IgD-negative memory B cell (primary cell): ENCODE data around the gene ZCCHC10. TPM values are rescaled to one million over a fixed set of nuclear protein-coding genes. Genes with fewer than 3 reads are reported as not detected.
A peak's percentile ranks its signal among the peaks of the same experiment; 100 is the strongest.

Source experiments
- H3K27ac Mint-ChIP-seq, 3 donors: one replicate each; pipeline ENCODE4 v1.8.0; 2020 to 2022; ENCODE audit warnings: mild to moderate bottlenecking in 3 of 3, mixed read lengths in 3 of 3, moderate library complexity in 1 of 3
- H3K27me3 Mint-ChIP-seq: one replicate; pipeline ENCODE4 v1.8.0; 2021; ENCODE audit warnings: mixed read lengths
- H3K36me3 Mint-ChIP-seq: one replicate; pipeline ENCODE4 v1.8.0; 2020; ENCODE audit warnings: mild to moderate bottlenecking, mixed read lengths
- H3K4me1 Mint-ChIP-seq, 3 donors: one replicate each; pipeline ENCODE4 v1.8.0; 2020 to 2022; ENCODE audit warnings: mixed read lengths in 3 of 3, mild to moderate bottlenecking in 1 of 3
- H3K4me3 Mint-ChIP-seq, 4 donors: one replicate each; pipeline ENCODE4 v1.8.0; 2020 to 2022; ENCODE audit warnings: mild to moderate bottlenecking in 4 of 4, mixed read lengths in 4 of 4, moderate library complexity in 3 of 4
- H3K9me3 Mint-ChIP-seq, 3 donors: one replicate each; pipeline ENCODE4 v1.8.0; 2020 to 2021; ENCODE audit warnings: mixed read lengths in 3 of 3, mild to moderate bottlenecking in 1 of 3
- polyA plus RNA-seq: library from polyadenylated mRNA; unstranded; fragments of 300-500 nt; fragmentation: Illumina TruSeq; gene quantifications from one replicate; pipeline ENCODE4 v1.2.3, GENCODE V29; 2021

Gene ZCCHC10
- 84.6 TPM for polyA plus RNA-seq

GRCh38 chr5:133025804-133026663, at the start of gene ZCCHC10:
ZCCHC10 (minus strand) TSS chr5:133026549; CDS start chr5:133026537, 12 bp downstream.
- Mint-ChIP-seq H3K9me3 (peaks cover 0 to 2% (median 0%) of the 10 kb centered on the region in 3 donors), H3K27ac (peak within 1 kb of the TSS; percentile 89 to 100 (median 98)), H3K27me3 (no peaks in the 10 kb centered on the region), H3K4me1 (peaks cover 27 to 32% (median 29%) of the 10 kb centered on the region in 3 donors), H3K4me3 (peak within 1 kb of the TSS; percentile 94 to 99 (median 98)), H3K36me3 (peaks cover 3% of the 10 kb centered on the region)

DNA sequence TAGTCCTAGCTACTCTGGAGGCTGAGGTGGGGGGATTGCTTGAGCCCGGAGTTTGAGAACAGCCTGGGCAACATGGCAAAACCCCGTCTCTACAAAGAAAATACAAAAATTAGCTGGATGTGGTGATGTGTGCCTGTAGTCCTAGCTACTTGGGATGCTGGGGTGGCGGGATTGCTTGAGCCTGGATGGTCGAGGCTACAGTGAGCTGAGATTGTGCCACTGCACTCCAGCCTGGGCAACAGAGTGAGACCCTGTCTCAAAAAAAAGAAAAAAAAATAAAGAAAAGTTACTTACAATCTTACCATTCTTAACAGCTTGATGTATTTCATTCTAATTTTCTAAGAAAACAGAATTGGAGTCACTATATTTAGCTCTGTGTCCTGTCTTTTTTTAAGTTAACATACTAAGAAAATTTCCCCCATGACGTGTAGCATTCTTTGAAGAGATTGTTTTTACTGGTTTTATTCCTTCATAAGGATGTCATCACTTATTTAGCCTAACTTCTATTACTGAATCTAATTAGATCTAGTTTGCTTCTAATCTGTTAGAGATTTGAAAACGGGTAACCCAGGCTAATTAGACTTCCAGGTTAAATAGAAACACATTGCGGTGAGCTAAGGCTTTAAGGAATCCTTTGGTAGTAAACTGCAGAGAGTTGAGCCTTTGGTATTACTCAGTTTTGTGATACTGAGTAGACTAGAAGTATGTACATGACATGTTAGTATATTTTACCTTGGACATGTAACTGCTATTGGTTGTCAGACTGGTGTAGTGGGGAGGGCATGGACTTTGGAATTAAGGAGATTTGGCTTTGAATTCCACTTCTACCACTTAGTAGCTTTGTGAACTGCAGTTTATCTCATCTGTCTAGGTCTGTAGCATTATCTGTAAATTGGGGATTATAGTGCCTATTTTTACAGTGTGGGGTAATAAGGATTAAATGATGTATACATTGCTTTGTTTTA, 49.5 kb upstream of the ZCCHC10 start:
- H3K27me3 Mint-ChIP-seq: no peaks in the 10 kb centered on the region
- H3K9me3 Mint-ChIP-seq: no peaks in the 10 kb centered on the region
- peaks cover 12% of the 10 kb centered on the region for H3K36me3 Mint-ChIP-seq
- peaks cover 0 to 7% (median 1%) of the 10 kb centered on the region in 3 donors for H3K4me1 Mint-ChIP-seq
- H3K4me3 Mint-ChIP-seq: no peak overlapping the region
- H3K27ac Mint-ChIP-seq: peak overlapping the region in 1 of 3 donors; percentile 67

DNA sequence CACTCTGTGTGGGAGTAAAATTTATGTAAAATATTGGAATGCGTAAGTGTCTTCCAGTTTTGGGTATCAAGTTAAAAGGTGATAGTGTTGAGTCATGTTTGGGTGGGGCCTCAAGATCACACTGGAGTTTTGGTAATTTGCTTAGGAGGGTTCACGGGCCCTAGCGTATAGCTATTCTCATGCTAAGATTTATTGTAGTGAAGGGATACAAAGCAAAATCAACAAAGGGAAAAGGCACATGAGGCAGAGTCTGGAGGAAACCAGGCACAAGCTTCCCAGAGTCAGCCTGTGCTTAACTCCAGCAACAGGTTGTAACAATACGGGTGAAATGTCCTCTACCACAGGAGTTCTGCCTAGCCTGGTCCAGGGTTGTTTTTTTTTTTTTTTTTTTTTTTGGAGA, 45.7 kb upstream of the ZCCHC10 start:
- Mint-ChIP-seq H3K27ac (no peak overlapping the region), H3K4me1 (peaks cover 5 to 10% (median 7%) of the 10 kb centered on the region in 3 donors), H3K9me3 (no peaks in the 10 kb centered on the region), H3K4me3 (no peak overlapping the region), H3K36me3 (peaks cover 15% of the 10 kb centered on the region), H3K27me3 (no peaks in the 10 kb centered on the region)

DNA sequence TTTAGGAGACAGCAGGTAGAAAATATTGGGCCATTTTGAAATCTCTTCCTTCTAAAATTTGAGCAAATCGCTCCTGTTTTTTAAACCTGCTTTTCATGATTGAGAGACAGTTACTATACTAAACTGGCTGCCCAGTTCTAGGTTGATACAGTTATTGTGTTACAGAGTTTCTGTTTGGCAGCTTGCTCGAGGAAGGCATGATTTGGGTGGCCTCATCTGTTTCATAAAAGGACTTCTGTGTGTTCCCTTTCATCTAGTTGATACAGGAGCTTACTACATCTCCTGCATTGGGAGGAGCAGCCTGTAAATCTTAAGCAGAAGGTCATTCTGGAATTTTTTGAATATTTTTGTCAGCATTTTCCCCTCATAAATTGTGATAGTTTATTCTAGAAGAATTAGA, 39.7 kb upstream of the ZCCHC10 start:
- H3K9me3 Mint-ChIP-seq: no peaks in the 10 kb centered on the region
- H3K4me3 Mint-ChIP-seq: no peak overlapping the region
- H3K4me1 Mint-ChIP-seq: peaks cover 16 to 25% (median 21%) of the 10 kb centered on the region in 3 donors
- H3K36me3 Mint-ChIP-seq: peaks cover 5% of the 10 kb centered on the region
- H3K27ac Mint-ChIP-seq: no peak overlapping the region
- no peaks in the 10 kb centered on the region for H3K27me3 Mint-ChIP-seq

DNA sequence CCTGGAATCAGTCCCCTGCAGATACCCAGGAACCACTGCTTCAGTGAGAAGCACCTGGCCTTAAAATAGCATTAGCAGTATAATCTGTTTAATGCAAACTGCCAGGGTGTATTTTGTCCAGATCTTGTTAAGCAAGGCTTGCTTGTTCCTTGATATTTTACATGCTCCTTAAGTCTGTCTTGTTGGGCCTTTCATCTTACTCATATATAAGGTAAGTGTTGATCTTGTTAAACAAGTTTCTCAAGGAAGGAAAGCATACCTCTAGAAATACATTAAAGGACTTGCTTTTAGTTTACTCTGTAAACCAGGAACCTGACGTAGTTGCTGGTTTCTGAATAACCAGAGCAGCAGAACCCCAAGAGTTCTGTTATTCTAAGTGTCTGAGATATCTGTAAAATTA, 39.1 kb upstream of the ZCCHC10 start:
- Mint-ChIP-seq H3K27ac (peak overlapping the region in 1 of 3 donors; percentile 31), H3K4me3 (no peak overlapping the region), H3K27me3 (no peaks in the 10 kb centered on the region), H3K4me1 (peaks cover 16 to 25% (median 21%) of the 10 kb centered on the region in 3 donors), H3K36me3 (peaks cover 5% of the 10 kb centered on the region), H3K9me3 (no peaks in the 10 kb centered on the region)

- Mint-ChIP-seq H3K27ac (peak overlapping the region in 1 of 3 donors; percentile 76), H3K9me3 (no peaks in the 10 kb centered on the region), H3K4me1 (peaks cover 23 to 30% (median 24%) of the 10 kb centered on the region in 3 donors), H3K4me3 (peak overlapping the region in 1 of 4 donors; percentile 49), H3K36me3 (peaks cover 2% of the 10 kb centered on the region), H3K27me3 (no peaks in the 10 kb centered on the region)
Measured at GRCh38 chr5:133063965-133064364, 37.6 kb upstream of the ZCCHC10 start.

DNA sequence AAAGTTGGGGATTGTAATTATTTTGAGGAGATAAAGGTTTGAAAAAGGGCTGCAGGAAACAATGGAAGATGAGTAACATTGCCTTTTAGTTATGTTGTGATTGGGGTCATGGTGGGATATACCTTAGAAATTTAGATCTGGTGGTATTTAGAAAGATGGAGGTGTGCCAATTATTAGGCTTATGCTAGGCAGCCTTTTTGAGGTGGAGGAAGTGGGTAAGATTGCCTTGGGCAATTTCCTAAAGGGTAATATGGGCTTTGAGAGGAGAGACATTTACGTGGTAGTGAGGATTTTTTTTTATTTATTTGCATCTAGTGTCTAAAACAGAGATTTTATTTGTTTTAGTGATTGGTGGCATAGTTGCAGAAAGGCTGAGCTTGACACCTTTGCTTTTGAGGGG, 35.9 kb upstream of the ZCCHC10 start:
- Mint-ChIP-seq H3K4me1 (peaks cover 24 to 38% (median 29%) of the 10 kb centered on the region in 3 donors), H3K36me3 (no peaks in the 10 kb centered on the region), H3K27ac (peak overlapping the region in 1 of 3 donors; percentile 84), H3K27me3 (no peaks in the 10 kb centered on the region), H3K4me3 (peak overlapping the region in 2 of 4 donors; percentile 49 to 63), H3K9me3 (no peaks in the 10 kb centered on the region)

DNA sequence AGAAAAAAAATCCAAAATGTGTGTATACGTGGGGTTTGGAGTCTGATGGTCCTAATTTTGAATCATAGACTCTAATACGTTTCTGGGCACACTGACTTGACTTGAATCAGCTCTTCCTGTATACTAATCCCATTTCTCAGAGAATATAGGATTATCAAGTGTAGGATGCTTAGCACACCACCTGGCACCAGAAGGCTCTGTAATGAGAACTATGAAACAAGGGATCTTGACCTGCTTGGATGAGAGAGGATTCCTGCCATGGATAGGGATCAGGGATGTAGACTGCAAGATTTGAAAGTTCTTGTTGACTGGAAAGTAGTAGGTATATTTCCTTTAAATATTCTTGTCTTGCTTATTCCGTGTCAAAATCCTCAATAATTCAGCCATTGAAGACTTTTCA, 33.3 kb upstream of the ZCCHC10 start:
- H3K9me3 Mint-ChIP-seq: no peaks in the 10 kb centered on the region
- H3K4me3 Mint-ChIP-seq: peak overlapping the region in 2 of 4 donors; percentile 14 to 16
- H3K4me1 Mint-ChIP-seq: peaks cover 38 to 50% (median 40%) of the 10 kb centered on the region in 3 donors
- peaks cover 1% of the 10 kb centered on the region for H3K36me3 Mint-ChIP-seq
- H3K27ac Mint-ChIP-seq: peak overlapping the region in 2 of 3 donors; percentile 16 to 50
- H3K27me3 Mint-ChIP-seq: no peaks in the 10 kb centered on the region

DNA sequence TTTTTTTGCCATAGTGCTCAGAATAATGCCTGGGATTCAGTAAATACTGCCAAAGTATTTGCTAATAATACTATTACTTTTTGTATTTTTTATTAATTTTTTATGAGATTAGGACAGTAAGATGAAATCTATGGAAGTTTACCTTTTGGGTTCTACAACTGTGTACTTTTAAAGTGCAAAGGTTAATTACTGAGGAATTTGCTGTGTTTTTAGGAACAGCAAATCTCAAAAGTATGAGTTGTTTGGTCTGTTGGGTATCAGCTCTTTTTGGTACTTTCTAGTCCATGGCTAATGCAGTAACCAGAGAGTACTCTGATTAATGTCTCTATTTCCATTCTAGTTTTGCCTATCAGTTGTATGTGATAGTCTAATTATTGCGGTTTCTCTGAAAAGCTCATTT, 30.5 kb upstream of the ZCCHC10 start:
- peaks cover 43 to 44% (median 43%) of the 10 kb centered on the region in 3 donors for H3K4me1 Mint-ChIP-seq
- peaks cover 1% of the 10 kb centered on the region for H3K36me3 Mint-ChIP-seq
- H3K4me3 Mint-ChIP-seq: peak overlapping the region in 2 of 4 donors; percentile 30 to 61
- no peaks in the 10 kb centered on the region for H3K27me3 Mint-ChIP-seq
- H3K27ac Mint-ChIP-seq: no peak overlapping the region
- H3K9me3 Mint-ChIP-seq: no peaks in the 10 kb centered on the region

GRCh38 chr5:133054697-133055471, 28.5 kb upstream of the ZCCHC10 start:
- peak overlapping the region in 2 of 3 donors; percentile 25 to 64 for H3K27ac Mint-ChIP-seq
- H3K4me1 Mint-ChIP-seq: peaks cover 46 to 56% (median 48%) of the 10 kb centered on the region in 3 donors
- H3K4me3 Mint-ChIP-seq: peak overlapping the region; percentile 31 to 96 (median 65)
- peaks cover 1% of the 10 kb centered on the region for H3K36me3 Mint-ChIP-seq
- no peaks in the 10 kb centered on the region for H3K27me3 Mint-ChIP-seq
- H3K9me3 Mint-ChIP-seq: no peaks in the 10 kb centered on the region

- peak overlapping the region in 1 of 3 donors; percentile 99 for H3K27ac Mint-ChIP-seq
- peaks cover 1% of the 10 kb centered on the region for H3K36me3 Mint-ChIP-seq
- H3K27me3 Mint-ChIP-seq: no peaks in the 10 kb centered on the region
- no peaks in the 10 kb centered on the region for H3K9me3 Mint-ChIP-seq
- H3K4me1 Mint-ChIP-seq: peaks cover 40 to 56% (median 46%) of the 10 kb centered on the region in 3 donors
- H3K4me3 Mint-ChIP-seq: peak overlapping the region; percentile 96 to 98 (median 97)
Measured at GRCh38 chr5:133053448-133053847, 27.1 kb upstream of the ZCCHC10 start.

- H3K9me3 Mint-ChIP-seq: no peaks in the 10 kb centered on the region
- peak overlapping the region; percentile 96 to 98 (median 97) for H3K4me3 Mint-ChIP-seq
- peak overlapping the region; percentile 98 to 99 (median 99) for H3K27ac Mint-ChIP-seq
- peaks cover 1% of the 10 kb centered on the region for H3K36me3 Mint-ChIP-seq
- H3K27me3 Mint-ChIP-seq: no peaks in the 10 kb centered on the region
- H3K4me1 Mint-ChIP-seq: peaks cover 35 to 58% (median 40%) of the 10 kb centered on the region in 3 donors
Measured at GRCh38 chr5:133052317-133053175, 26.2 kb upstream of the ZCCHC10 start.

DNA sequence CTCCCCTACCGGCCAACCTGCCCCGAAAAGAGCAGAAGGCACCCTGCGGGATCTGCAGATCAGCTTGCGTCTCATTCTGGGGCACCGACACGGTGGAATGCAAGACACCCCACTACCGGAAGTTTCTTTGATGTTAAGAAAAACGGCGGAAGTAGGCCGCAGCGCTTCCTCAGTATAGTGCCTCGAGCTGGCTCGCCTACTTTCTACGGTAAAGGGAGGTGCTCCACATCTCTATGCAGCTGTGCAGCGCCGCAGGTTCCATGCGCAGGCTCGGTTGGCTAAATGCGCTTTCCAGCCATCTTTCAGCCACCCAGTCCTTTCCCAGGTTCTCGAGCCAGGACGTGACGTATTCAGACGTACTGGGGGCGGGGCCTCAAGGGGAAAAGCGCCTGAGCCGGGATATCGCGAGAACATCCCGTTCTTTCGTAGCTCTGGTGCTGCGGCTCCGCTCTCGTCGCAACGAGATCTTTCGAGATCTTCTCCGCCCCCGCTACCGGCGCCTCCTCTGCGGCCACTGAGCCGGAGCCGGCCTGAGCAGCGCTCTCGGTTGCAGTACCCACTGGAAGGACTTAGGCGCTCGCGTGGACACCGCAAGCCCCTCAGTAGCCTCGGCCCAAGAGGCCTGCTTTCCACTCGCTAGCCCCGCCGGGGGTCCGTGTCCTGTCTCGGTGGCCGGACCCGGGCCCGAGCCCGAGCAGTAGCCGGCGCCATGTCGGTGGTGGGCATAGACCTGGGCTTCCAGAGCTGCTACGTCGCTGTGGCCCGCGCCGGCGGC, 25.4 kb upstream of the ZCCHC10 start, which contains the start of gene HSPA4:
Gene HSPA4, plus strand, starts transcription at position 472 of the 775 bp plus-strand sequence. Its CDS starts 238 bp downstream, at position 710.
- H3K4me3 Mint-ChIP-seq: peak within 1 kb of the TSS; percentile 96 to 98 (median 97)
- no peaks in the 10 kb centered on the region for H3K9me3 Mint-ChIP-seq
- peaks cover 33 to 52% (median 38%) of the 10 kb centered on the region in 3 donors for H3K4me1 Mint-ChIP-seq
- H3K36me3 Mint-ChIP-seq: peaks cover 1% of the 10 kb centered on the region
- no peaks in the 10 kb centered on the region for H3K27me3 Mint-ChIP-seq
- peak within 1 kb of the TSS; percentile 98 to 99 (median 99) for H3K27ac Mint-ChIP-seq
